ENCODE data around the gene EPYC.

Gene EPYC

DNA sequence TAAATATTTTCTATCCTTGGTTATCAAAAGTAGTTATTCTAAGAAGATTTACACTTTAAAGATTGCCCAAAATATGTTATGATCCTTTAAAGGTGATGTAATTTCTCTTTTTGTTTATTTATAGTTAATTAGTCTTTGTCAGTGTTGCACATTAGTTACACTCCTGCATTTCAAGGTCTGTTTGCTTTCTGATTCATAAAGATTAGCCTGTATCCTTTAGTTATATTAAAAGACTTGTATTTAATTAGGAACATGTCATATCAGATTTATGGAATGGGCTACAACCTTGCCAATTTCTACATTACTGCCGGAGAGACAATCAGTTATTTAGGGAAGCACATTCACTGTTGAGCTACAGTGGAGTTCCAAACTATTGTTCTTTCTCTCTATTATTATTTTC lies 3.5 kb downstream of the EPYC start:
- no peak for DNase-seq
- H3K27ac ChIP-seq (ENCODE audit: low read length), result no peak overlapping the region
- H3K27me3 ChIP-seq (ENCODE audit: insufficient read depth, low read length, poor library complexity), result no peaks in the 10 kb centered on the region

DNA sequence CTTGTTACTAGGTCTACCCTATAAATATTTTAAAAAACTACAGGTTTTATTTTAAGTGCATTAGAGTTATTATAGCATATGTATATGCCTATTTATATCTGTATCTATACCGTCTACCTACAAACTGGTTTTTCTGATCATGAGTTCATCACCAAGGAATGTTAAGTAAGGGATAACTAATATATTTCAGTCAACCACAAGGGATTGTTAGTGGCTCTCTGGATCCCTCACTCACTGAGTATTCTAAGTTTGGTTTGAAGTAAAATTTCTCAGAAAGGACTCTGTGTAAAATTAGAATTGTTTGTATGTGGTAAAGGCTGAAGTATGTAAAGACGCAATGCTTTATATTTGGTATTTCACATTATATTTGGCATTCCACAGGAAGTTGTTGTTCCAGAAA lies 4.8 kb downstream of the EPYC start:
- Histone ChIP-seq H2AFZ (ENCODE audit: low read depth, low read length) (no peak overlapping the region), H3K27me3 (ENCODE audit: insufficient read depth, low read length, poor library complexity) (no peaks in the 10 kb centered on the region), H4K20me1 (ENCODE audit: insufficient read depth, low read length) (no peaks in the 10 kb centered on the region), H3K4me2 (ENCODE audit: insufficient read depth, low read length) (no peak overlapping the region), H3K9ac (ENCODE audit: low read depth, low read length) (no peak overlapping the region), H3K36me3 (ENCODE audit: insufficient read depth, low read length) (no peaks in the 10 kb centered on the region), H3K27ac (ENCODE audit: low read length) (no peak overlapping the region), H3K9me3 (ENCODE audit: insufficient read depth, low read length, severe bottlenecking) (no peaks in the 10 kb centered on the region), H3K4me1 (ENCODE audit: insufficient read depth, low read length) (no peaks in the 10 kb centered on the region), H3K79me2 (ENCODE audit: insufficient read depth, low read length) (no peaks in the 10 kb centered on the region), H3K4me3 (ENCODE audit: low read depth in 1 of 2, low read length in 2 of 2) (no peak overlapping the region)
- ATAC-seq (ENCODE audit: insufficient read depth, low read depth) (no peak), DNase-seq (no peak)
- no peak for TF ChIP-seq CTCF (IDR thresholded peaks at IDR 0.05; ENCODE audit: borderline replicate concordance, extremely low read depth, low read length, poor library complexity, severe bottlenecking)
- no peak for TF ChIP-seq EZH2 (IDR thresholded peaks at IDR 0.05; ENCODE audit: borderline replicate concordance, low read depth, low read length, severe bottlenecking)

More for the DNA sequence above, 3.5 kb downstream of the EPYC start:
- no peak overlapping the region for H3K4me2 ChIP-seq (ENCODE audit: insufficient read depth, low read length)
- no peaks in the 10 kb centered on the region for H3K79me2 ChIP-seq (ENCODE audit: insufficient read depth, low read length)
- H3K36me3 ChIP-seq (ENCODE audit: insufficient read depth, low read length), result no peaks in the 10 kb centered on the region
- no peak for ATAC-seq (ENCODE audit: insufficient read depth, low read depth)
- H3K9me3 ChIP-seq (ENCODE audit: insufficient read depth, low read length, severe bottlenecking), result no peaks in the 10 kb centered on the region
- no peak overlapping the region for H3K9ac ChIP-seq (ENCODE audit: low read depth, low read length)
- no peaks in the 10 kb centered on the region for H4K20me1 ChIP-seq (ENCODE audit: insufficient read depth, low read length)
- H3K4me1 ChIP-seq (ENCODE audit: insufficient read depth, low read length), result no peaks in the 10 kb centered on the region
- no peak overlapping the region for H3K4me3 ChIP-seq (ENCODE audit: low read depth in 1 of 2, low read length in 2 of 2)
- TF ChIP-seq EZH2 (IDR thresholded peaks at IDR 0.05; ENCODE audit: borderline replicate concordance, low read depth, low read length, severe bottlenecking) (no peak), CTCF (IDR thresholded peaks at IDR 0.05; ENCODE audit: borderline replicate concordance, extremely low read depth, low read length, poor library complexity, severe bottlenecking) (no peak)
- no peak overlapping the region for H2AFZ ChIP-seq (ENCODE audit: low read depth, low read length)

DNA sequence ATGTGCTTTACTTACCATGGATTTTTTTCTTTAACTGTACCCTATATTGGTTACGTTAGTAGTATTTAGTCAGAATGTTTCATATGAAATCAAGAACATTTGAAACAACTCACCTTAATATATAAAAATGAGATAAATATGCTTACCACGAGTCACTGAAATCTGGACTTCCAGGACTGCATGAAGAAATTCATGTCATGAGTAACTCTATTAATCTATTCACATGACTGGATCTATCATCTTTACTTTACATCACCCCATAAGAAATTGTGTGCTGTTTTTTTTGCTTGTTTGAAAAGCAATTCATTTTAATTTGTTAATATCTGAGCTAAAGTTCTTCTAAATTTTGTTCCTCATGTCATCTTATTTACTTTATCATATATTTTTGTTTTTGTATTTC lies 5.2 kb downstream of the EPYC start:
- Histone ChIP-seq H3K27ac (ENCODE audit: low read length) (no peak overlapping the region), H3K79me2 (ENCODE audit: insufficient read depth, low read length) (no peaks in the 10 kb centered on the region), H3K4me2 (ENCODE audit: insufficient read depth, low read length) (no peak overlapping the region), H3K9ac (ENCODE audit: low read depth, low read length) (no peak overlapping the region), H2AFZ (ENCODE audit: low read depth, low read length) (no peak overlapping the region), H4K20me1 (ENCODE audit: insufficient read depth, low read length) (no peaks in the 10 kb centered on the region), H3K9me3 (ENCODE audit: insufficient read depth, low read length, severe bottlenecking) (no peaks in the 10 kb centered on the region), H3K4me1 (ENCODE audit: insufficient read depth, low read length) (no peaks in the 10 kb centered on the region), H3K27me3 (ENCODE audit: insufficient read depth, low read length, poor library complexity) (no peaks in the 10 kb centered on the region), H3K4me3 (ENCODE audit: low read depth in 1 of 2, low read length in 2 of 2) (no peak overlapping the region), H3K36me3 (ENCODE audit: insufficient read depth, low read length) (no peaks in the 10 kb centered on the region)
- no peak for DNase-seq
- ATAC-seq (ENCODE audit: insufficient read depth, low read depth), result no peak
- TF ChIP-seq CTCF (IDR thresholded peaks at IDR 0.05; ENCODE audit: borderline replicate concordance, extremely low read depth, low read length, poor library complexity, severe bottlenecking) (no peak), EZH2 (IDR thresholded peaks at IDR 0.05; ENCODE audit: borderline replicate concordance, low read depth, low read length, severe bottlenecking) (no peak)

- DNase-seq (no peak), ATAC-seq (ENCODE audit: insufficient read depth, low read depth) (no peak)
- H3K27me3 ChIP-seq (ENCODE audit: insufficient read depth, low read length, poor library complexity), result no peaks in the 10 kb centered on the region
- H3K4me1 ChIP-seq (ENCODE audit: insufficient read depth, low read length), result no peaks in the 10 kb centered on the region
- H3K36me3 ChIP-seq (ENCODE audit: insufficient read depth, low read length), result no peaks in the 10 kb centered on the region
- no peak overlapping the region for H2AFZ ChIP-seq (ENCODE audit: low read depth, low read length)
- no peak overlapping the region for H3K9ac ChIP-seq (ENCODE audit: low read depth, low read length)
- H3K9me3 ChIP-seq (ENCODE audit: insufficient read depth, low read length, severe bottlenecking), result no peaks in the 10 kb centered on the region
- TF ChIP-seq CTCF (IDR thresholded peaks at IDR 0.05; ENCODE audit: borderline replicate concordance, extremely low read depth, low read length, poor library complexity, severe bottlenecking) (no peak), EZH2 (IDR thresholded peaks at IDR 0.05; ENCODE audit: borderline replicate concordance, low read depth, low read length, severe bottlenecking) (no peak)
- no peak overlapping the region for H3K27ac ChIP-seq (ENCODE audit: low read length)
- no peak overlapping the region for H3K4me2 ChIP-seq (ENCODE audit: insufficient read depth, low read length)
- H4K20me1 ChIP-seq (ENCODE audit: insufficient read depth, low read length), result no peaks in the 10 kb centered on the region
- H3K79me2 ChIP-seq (ENCODE audit: insufficient read depth, low read length), result no peaks in the 10 kb centered on the region
- no peak overlapping the region for H3K4me3 ChIP-seq (ENCODE audit: low read depth in 1 of 2, low read length in 2 of 2)
Observed at GRCh38 chr12:90995010-90995409, 9.8 kb downstream of the EPYC start.
